Stimulated activated CD4-positive, alpha-beta T cell treated with anti-CD3 and anti-CD28 coated beads, Interleukin-1b, Interleukin-23, amount 100 ng/mL, for 48 hours (primary cell): ENCODE measurements around the gene ZNF385B.

Experiments
- DNase-seq: peaks from one replicate; pipeline ENCODE4 v3.0.0-alpha.2; 2020

The ZNF385B gene

GRCh38 chr2:179578171-179578916, 283.1 kb downstream of the ZNF385B start:
- no peak for DNase-seq

GRCh38 chr2:179574061-179574519, 287.3 kb downstream of the ZNF385B start:
- no peak for DNase-seq

DNA sequence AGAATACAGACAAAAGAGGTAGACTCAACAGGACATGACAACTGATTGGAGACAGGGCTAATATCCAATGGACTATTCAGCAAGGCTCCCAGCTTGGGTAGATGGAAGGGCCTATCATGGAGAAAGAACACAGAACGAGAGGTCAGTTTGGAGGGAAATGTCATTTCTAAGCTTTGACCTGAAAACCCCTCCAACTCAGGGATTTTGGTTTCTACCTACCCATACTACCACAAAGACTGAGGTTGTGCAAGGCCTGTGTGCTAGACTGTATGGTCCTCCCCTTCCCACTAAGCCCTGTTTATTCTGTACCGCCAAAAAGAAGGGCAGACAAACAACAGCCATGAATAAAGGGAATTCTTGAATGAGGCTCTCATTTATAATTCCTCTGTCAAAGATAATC, 288.9 kb downstream of the ZNF385B start:
- no peak for DNase-seq

DNA sequence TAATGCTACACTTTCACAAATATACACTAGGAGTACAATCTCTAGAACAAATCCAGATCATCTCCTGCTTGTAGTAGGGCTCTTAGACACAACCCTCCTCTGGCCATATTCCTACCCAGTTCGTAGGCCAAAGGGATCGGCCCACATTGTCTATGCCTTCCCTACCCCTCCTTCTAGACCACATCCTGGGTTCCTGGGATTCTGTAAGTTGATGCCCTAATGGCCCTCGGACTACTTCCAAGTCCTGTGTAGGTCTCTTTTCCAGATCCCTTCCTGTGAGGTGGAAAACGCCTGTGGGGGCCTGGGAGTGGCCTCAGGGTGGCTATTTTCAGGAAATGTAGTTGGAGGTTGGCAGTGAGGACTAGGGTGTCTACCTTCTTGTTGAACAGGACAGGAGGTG, 289.7 kb downstream of the ZNF385B start:
- DNase-seq = no peak

DNA sequence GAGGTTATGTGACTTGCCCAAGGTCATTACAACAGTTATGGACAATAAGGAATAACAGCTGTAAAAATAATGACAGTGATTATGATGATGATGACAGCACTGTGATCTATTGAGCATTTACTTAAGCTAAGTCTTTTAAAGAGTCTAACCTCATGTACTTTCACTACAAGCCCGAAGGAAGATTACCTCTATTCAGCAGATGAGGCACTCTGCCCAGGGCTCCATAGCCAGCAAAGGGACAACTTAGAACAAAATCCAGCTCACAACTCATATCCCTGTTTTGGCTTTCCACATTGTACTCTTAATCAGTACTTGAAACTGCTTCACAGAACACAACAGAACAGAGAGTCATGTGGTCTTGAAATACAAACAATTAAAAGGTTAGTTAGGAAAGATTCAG, 290.2 kb downstream of the ZNF385B start:
- no peak for DNase-seq

GRCh38 chr2:179569831-179570233, 291.6 kb downstream of the ZNF385B start:
- no peak for DNase-seq

- DNase-seq = no peak
Measured at GRCh38 chr2:179565807-179566206, 295.6 kb downstream of the ZNF385B start.

- no peak for DNase-seq
Measured at GRCh38 chr2:179562330-179562885, 299.0 kb downstream of the ZNF385B start.

DNA sequence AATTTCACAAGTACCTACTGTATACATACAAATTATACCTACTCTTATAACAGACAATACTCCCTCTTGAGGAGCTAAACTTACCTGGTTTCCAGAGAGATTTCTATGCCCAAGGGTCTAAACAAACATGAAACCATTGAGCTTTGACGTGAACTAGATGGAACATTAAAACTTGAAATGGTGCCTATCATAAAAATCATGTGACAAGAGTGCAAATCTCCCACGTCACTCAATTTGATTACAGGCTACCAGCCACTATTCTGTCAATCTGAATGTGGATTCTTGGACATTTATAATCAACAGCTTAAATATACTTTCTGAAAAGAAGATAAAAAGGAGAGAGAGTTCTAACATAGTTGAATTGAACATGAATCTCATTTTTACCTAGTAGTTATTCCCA, 299.7 kb downstream of the ZNF385B start:
- DNase-seq = no peak

- DNase-seq = no peak
Measured at GRCh38 chr2:179560257-179560735, 301.1 kb downstream of the ZNF385B start.

- DNase-seq = no peak
Measured at GRCh38 chr2:179559108-179559806, 302.2 kb downstream of the ZNF385B start.

- no peak for DNase-seq
Measured at GRCh38 chr2:179558010-179558934, 303.1 kb downstream of the ZNF385B start.

GRCh38 chr2:179556425-179556824, 305.0 kb downstream of the ZNF385B start:
- no peak for DNase-seq

GRCh38 chr2:179555691-179556283, 305.6 kb downstream of the ZNF385B start:
- DNase-seq = no peak

DNA sequence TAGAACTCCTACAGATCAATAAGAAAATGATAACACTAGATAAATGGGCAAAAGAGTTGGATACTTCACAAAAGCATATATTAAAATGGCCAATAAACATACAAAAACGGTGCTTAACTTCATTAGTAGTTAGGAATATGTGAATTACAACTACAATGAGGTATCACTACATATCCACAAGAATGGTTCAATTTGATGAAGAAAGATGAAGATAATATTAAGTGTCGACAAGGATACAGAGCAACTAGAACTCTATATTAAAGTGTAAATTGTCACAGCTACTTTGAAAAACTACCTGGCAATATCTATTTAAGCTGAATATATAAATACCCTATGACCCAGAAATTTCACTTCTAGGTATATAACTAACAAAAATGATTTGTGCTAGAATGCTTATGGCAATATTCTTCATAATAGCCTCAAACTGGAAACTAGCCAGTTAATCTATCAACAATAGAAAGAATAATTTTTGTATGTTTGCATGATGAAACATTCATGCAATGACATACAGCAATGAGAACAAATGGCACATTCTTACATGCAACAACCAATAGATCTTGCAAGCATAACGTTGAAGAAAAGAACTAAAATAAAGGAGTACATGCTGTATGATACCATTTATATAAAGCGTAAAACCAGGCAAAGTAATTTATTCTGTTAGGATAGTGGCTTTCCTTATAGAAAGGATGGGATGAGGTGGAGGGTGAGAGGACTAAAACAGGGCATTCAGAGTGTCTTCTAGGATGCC, 306.6 kb downstream of the ZNF385B start:
- no peak for DNase-seq

GRCh38 chr2:179553382-179553781, 308.0 kb downstream of the ZNF385B start:
- DNase-seq = no peak

GRCh38 chr2:179551539-179552045, 309.8 kb downstream of the ZNF385B start:
- DNase-seq = no peak

DNA sequence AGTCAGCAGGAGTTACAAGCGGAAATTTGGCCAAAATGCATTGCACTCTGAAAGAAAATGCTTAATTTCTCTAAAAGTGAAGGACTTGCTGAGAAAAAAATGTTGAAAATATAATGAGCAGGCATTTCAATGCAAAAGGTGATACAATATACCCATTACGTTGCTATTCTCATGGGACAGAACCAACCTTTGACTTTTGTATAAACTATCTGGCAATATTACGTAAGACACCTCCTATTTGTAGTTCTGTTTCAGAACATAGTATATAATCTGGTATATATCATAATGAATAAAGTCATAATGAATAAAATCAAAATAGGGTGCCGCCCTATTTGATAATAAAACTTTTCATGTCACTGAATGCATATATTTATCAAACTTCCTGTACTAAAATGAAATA, 310.6 kb downstream of the ZNF385B start:
- no peak for DNase-seq

- DNase-seq = no peak
Measured at GRCh38 chr2:179550214-179550613, 311.2 kb downstream of the ZNF385B start.

- no peak for DNase-seq
Measured at GRCh38 chr2:179546656-179547055, 314.8 kb downstream of the ZNF385B start.

- no peak for DNase-seq
Measured at GRCh38 chr2:179545024-179545423, 316.4 kb downstream of the ZNF385B start.
